Kidney epithelial cell (primary cell): ENCODE results near the gene JADE1. TPM values are rescaled to one million over a fixed set of nuclear protein-coding genes. Genes with fewer than 3 reads are reported as not detected.

Experiments used
- DNase-seq: peaks from one replicate; pipeline ENCODE4 v3.0.0-alpha.2; 2010; ENCODE audit warnings: low read depth
- H3K27me3 ChIP-seq: 2 replicates; pipeline ENCODE4 v1.6.0; 2011; ENCODE audit warnings: low read length; ENCODE audit not compliant: control insufficient read depth, insufficient read depth
- H3K36me3 ChIP-seq: 2 replicates; pipeline ENCODE4 v1.5.1; 2011; ENCODE audit warnings: low read length; ENCODE audit not compliant: control insufficient read depth, insufficient read depth
- H3K4me3 ChIP-seq: 2 replicates; pipeline ENCODE4 v1.5.1; 2011; ENCODE audit warnings: low read depth, mild to moderate bottlenecking, control low read depth, low read length
- CTCF ChIP-seq: IDR thresholded peaks from 2 replicates; pipeline ENCODE4 v1.5.1; 2011; ENCODE audit warnings: mild to moderate bottlenecking, moderate library complexity, low read length, control low read depth, inconsistent platforms; ENCODE audit not compliant: insufficient read depth, poor library complexity, severe bottlenecking
- total RNA-seq: library from RNA; depleted of rRNA; stranded (reverse); fragments of >200 nt; gene quantifications from 2 replicates; pipeline ENCODE4 v1.2.3, GENCODE V29; 2015

JADE1 gene
- total RNA-seq, 1 donor from 2014 or later = 16.1 TPM

DNA sequence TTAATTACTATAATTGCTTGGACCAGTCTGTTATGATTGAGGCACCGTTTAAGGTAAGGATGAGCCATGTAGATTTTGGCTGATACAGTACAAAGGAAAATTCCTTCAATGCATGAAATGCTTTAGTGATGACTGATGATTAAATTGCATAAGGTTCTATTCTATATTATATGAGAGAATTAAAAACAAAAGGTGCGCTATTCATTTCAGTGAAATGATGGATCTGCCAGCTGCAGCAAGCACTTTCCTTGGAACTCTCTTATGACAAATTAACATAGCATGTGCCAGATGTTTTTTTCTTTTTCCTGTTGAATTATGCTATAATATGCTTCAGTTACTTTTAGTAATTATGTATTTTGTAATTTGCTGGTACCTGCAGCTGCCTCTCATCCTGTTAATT lies 98.5 kb downstream of the JADE1 start:
- H3K27me3 ChIP-seq = no peaks in the 10 kb centered on the region

GRCh38 chr4:128908735-128909134 lies 99.2 kb downstream of the JADE1 start:
- Histone ChIP-seq H3K27me3 (no peaks in the 10 kb centered on the region), H3K4me3 (no peak overlapping the region), H3K36me3 (no peaks in the 10 kb centered on the region)
- DNase-seq = no peak
- no peak for TF ChIP-seq CTCF

More for the DNA sequence above, 98.5 kb downstream of the JADE1 start:
- TF ChIP-seq CTCF = no peak
- DNase-seq = no peak
- H3K4me3 ChIP-seq = no peak overlapping the region
- no peaks in the 10 kb centered on the region for H3K36me3 ChIP-seq

DNA sequence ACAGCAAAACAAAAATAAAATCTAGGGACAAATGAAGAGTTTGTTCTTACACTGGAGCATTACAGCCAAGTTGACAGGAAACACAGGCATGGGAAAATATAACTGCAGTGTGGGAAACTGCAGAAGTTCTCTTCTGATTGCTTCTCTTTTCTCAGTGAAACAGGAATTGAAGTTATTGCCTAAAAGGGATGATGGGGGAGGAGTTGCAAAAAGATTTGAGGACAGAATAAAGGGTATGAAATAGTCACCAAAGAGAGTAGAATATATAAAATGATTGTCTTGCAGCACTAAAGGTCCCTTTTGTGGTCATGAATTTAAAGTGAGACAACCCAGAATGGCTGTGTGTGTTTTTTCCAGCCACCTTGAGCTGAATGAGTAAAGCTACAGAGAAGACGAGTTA lies 103.7 kb downstream of the JADE1 start:
- no peak for DNase-seq
- Histone ChIP-seq H3K27me3 (no peaks in the 10 kb centered on the region), H3K36me3 (no peaks in the 10 kb centered on the region), H3K4me3 (no peak overlapping the region)
- no peak for TF ChIP-seq CTCF

DNA sequence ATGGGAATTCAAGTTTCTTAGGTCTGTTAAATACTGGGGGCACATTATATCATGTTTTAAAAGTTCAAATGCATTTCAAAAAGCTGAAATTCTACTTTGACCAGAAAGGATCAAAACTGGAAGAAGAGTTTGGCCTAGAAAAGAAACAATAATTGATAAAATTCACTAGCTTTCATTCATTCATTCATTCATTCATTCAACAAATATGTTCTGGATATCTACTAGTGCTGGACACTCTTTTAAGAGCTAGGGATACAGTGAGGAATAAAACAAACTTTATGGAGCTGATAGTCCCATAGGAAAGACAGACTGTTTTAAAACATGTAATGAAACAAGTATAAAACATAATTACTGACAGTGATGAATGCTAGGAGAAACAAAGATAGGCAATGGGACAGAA lies 106.0 kb downstream of the JADE1 start:
- no peaks in the 10 kb centered on the region for H3K27me3 ChIP-seq
- no peak overlapping the region for H3K4me3 ChIP-seq
- no peak for TF ChIP-seq CTCF
- no peaks in the 10 kb centered on the region for H3K36me3 ChIP-seq
- DNase-seq = no peak

GRCh38 chr4:128916832-128917231 lies 107.3 kb downstream of the JADE1 start:
- no peak for DNase-seq
- no peak overlapping the region for H3K4me3 ChIP-seq
- no peak for TF ChIP-seq CTCF
- no peaks in the 10 kb centered on the region for H3K36me3 ChIP-seq
- no peaks in the 10 kb centered on the region for H3K27me3 ChIP-seq

- no peak overlapping the region for H3K4me3 ChIP-seq
- no peaks in the 10 kb centered on the region for H3K36me3 ChIP-seq
- no peaks in the 10 kb centered on the region for H3K27me3 ChIP-seq
- DNase-seq = no peak
- TF ChIP-seq CTCF = no peak
Observed at GRCh38 chr4:128917781-128918180, 108.3 kb downstream of the JADE1 start.
